HG03457 (cell line): ENCODE results near the gene SPTB.
"Not testable (repeated sequence)": the region's sequence is repeated elsewhere in the genome, so short reads cannot be mapped to it uniquely, and the experiment has no call there.

Experiments used
- ATAC-seq: cut with Tn5 transposase; IDR thresholded peaks from one replicate; pipeline ENCODE4 v1.9.1; 2021; ENCODE audit warnings: moderate number of reproducible peaks; ENCODE audit not compliant: unreplicated experiment

SPTB gene

DNA sequence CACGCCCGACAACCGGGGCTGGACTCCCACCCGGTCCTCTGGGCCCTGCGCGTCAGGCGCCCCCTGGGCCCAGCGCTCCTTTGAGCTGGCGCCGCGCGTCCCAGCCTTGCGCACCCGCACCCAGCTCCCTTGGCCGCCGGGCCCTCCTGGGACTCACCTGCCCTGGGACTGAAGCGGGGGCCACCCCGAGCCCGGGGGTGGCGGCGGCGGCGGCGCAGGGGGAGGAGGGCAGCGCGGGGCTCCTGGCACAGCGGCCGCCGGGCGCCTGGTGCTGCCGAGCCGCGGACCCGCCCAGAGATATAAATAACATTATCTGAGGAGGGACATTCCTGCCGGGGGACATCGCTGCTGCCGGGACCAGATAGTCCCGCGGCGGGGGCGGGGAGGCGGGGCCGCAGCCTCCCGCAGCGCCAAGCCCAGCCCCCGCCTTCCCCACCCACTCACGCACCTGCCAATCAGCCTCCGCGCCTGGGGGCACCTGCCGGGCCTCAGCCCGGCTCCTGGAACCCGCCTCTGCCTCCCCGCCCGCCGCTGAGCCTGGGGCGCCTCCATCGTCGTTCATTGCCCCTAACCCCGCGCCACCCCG lies at the start of gene SPTB:
TSS of gene SPTB (minus strand) at position 273 of the 586 bp plus-strand sequence. CDS start 56,813 bp downstream, outside the sequence.
- ATAC-seq, result no peak

DNA sequence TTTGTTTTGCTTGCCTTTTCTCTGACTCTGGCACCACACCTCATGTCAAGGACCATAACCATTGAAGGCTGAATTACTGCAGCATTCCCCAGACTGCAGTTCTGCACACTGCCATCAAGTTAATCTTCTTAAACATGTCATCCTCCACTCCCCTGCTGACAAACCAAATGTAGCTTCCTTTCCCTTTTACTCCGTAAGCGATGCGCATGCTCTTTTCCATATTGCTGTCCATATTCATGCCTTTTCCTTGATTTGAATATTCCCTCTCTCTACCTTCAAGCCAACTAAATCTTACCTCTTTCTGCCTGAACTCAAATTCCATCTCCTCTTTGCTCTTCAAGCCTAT lies 49.3 kb upstream of the SPTB start:
- ATAC-seq, result no peak

- ATAC-seq, result no peak
Observed at GRCh38 chr14:64928239-64929013, 48.7 kb upstream of the SPTB start.

- no peak for ATAC-seq
Observed at GRCh38 chr14:64927031-64927430, 47.3 kb upstream of the SPTB start.

DNA sequence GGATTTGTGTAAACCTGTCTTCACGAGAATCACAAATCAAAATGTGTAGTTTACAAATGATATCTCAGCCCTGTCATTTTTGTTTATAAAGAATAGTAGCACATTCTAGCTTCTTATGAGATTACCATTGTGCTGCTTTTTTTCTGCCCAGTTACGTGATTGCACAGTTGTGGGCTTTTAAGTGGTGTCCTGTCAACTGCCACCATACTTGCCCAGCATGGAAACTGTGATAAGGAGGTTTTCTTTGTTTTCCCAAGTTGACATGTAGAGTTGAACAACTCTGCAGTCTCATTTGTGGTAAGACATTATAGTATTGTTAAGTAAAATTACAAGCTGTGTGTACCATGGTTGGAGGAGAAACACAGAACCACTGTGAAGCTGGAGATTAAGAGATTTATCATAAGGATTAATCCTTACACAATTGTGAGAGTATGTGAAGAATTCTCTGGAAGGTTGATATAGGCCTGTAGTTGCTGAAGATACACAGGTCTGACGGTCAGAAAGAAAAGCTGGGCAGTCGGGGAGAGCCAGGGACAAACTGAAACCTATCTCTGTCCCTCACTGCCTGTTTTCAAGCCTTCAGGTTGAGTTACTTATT lies 46.8 kb upstream of the SPTB start:
- ATAC-seq, result no peak

GRCh38 chr14:64923015-64923414 lies 43.3 kb upstream of the SPTB start:
- no peak for ATAC-seq

DNA sequence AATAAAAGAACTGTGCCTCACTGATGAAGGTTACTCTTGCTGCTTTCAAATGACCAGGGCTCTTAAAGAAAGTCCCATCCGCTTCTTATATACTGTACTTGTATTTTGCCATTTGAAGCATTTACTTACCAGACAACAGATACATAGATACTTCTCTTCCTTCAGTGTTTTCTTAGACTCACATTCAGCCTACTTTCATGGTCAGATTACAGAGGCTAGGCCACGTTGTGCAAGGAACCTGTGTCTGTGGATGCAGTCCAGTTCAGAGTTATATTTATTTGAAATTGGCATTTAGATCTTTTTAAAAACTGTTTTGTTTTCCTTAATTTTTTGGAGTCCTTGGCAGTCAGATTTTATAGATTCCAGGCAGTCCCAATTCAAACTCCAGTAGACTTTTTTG lies 40.8 kb upstream of the SPTB start:
- no peak for ATAC-seq

- no peak for ATAC-seq
Observed at GRCh38 chr14:64919618-64920017, 39.9 kb upstream of the SPTB start.

GRCh38 chr14:64919215-64919614 lies 39.5 kb upstream of the SPTB start:
- no peak for ATAC-seq

GRCh38 chr14:64918216-64918615 lies 38.5 kb upstream of the SPTB start:
- ATAC-seq, result no peak

DNA sequence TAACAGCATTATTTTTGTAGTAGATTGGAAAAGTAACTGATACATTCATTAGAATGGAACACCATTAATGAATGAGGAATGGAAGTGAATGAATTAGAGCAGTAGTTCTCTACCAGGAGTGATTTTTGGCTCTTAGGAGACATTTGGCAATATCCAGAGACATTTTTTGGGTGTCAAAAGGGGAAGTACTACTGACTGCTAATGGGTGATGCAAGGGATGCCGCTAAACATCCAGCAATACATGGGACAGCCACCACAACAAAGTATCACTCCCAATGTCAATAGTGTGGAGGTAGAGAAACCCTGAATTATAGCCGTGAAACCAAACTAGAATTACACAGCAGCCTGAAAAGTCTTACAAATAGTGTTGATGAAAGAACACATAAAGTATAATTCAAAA lies 36.1 kb upstream of the SPTB start:
- ATAC-seq, result no peak

DNA sequence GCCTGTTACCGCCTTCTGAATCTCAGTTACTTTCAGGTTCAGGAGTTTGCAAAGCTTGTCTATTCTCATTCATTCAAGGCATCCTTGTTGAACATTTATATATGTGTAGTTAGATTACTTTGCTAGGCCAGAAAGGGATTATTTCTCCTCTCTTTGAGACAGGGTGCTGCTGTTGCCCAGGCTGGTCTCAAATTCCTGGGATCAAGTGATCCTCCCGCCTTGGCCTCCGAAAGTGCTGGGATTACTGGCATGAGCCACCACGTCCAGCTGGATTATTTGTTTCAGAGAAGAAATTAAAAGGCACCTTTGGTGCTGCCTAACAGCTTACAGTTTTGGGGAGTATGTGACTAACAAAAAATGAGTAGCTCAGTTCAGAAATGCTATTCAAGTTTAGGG lies 35.3 kb upstream of the SPTB start:
- ATAC-seq, result no peak

- peak; percentile 94 for ATAC-seq
Observed at GRCh38 chr14:64914237-64915028, 34.7 kb upstream of the SPTB start, which contains the start of gene CHURC1. Gene CHURC1, plus strand, starts transcription at chr14:64914455. Its CDS starts 41 bp downstream, at chr14:64914496.

- not testable (repeated sequence) for ATAC-seq
Observed at GRCh38 chr14:64913477-64913876, 33.8 kb upstream of the SPTB start.

- no peak for ATAC-seq
Observed at GRCh38 chr14:64912261-64912660, 32.6 kb upstream of the SPTB start.

DNA sequence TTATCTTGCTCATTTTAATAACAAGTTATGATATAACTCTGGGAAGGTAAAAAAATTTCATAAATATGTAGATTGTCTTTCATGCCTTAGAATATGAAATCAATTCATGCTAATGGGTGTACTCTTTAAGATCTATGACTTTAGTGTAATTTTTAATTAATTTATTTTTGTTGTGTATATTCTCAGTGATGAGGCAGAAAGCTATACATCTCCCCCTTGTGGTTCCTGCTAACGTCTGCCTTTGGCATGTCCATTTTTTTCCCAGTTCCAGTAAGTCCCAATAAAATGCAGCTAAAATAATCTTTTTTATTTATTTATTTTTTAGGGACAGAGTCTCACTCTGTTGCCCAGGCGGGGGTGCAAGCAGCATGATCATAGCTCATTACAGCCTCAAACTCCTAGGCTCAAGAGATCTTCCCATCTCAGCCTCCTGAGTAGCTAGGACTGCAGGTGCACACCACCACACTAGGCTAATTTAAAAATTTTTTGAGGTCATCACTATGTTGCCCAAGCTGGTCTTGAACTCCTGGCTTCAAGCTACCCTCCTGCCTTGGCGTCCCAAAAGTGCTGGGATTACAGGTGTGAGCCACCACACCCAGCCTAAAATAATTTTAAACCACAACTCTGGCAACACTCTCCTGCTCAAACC lies 31.3 kb upstream of the SPTB start:
- no peak for ATAC-seq

DNA sequence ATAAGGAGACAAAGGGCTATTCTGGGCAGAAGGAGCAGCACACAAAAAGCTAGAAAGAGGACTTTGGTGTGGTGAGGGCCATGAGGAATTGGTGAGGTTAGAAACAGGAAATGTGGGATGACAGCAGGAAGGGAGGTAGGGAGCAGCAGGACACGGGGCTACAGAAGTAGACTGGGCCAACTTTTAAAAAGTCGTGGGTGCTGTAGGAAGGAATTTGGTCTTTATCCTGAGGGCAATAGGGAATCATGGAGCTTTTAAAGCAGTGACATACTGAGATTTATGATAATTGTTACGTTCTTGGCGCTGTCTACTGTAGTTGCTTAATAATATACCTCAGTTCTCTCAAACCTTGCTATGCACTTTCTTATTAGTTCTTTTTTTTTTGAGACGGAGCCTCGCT lies 26.3 kb upstream of the SPTB start:
- ATAC-seq, result no peak

- no peak for ATAC-seq
Observed at GRCh38 chr14:64899958-64900357, 20.3 kb upstream of the SPTB start.

DNA sequence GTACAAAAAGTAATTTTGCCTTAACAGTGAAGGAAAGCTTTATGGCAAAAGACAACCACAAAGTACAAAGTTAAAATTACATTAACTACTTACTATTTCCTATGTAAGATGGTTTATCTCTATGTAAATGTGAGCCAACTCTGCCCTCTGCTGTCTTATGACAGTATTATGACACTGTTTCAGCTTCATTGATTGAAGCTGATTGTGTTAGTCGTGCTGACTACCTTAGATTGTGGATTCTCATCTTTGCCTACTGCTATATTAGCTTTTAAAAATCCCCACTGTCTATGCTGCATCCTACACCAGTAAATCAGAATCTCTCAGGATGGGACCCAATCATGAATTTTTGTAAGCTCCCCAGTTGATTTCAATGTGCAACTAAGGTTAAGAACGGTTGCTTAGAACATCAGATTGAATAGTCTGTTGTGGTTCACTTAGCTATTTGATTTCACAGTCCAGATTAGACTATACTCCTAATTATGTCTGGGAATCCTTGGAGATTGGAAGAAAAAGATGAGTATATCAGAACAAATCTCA lies 12.2 kb upstream of the SPTB start:
- ATAC-seq, result no peak

DNA sequence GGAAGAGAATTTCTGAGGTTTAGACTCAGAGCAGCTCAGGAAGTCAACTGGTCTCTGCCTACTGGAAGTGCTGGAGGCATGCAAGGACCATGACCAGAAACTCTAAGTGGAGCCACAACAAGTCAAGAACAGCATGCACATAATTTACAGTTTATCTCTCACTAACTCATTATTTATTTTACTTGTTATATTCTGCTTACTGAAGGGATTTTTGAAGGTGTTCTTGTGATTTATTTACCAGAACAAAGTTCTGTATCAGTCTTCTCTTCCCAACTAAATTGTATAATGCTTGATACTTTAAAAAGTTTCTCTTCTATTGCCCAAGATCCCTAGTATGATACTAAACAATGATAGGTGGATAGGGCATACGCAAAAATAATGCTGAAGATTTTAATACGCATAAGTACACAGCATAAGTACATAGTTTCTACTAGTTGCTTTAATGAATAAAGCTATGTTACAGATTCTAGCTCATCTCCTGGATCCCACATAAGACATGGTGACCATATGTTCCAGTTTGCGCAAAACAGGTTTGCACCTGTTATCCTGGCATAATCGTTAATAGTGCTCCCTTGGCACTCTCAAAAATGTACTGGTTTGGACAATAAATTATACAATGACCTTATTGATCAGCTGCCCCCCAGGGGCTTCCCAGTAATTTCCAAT lies 11.6 kb upstream of the SPTB start:
- no peak for ATAC-seq
